HT1080 (cell line): ENCODE results near the gene DDX41. TPM values are rescaled to one million over a fixed set of nuclear protein-coding genes. Genes with fewer than 3 reads are reported as not detected.

Experiments used
- DNase-seq: peaks from one replicate; pipeline ENCODE4 v3.0.0-alpha.2; 2015; ENCODE audit warnings: low read depth
- total RNA-seq: library from RNA; depleted of rRNA; stranded (reverse); fragments of >200 nt; shearing (Covaris generic); gene quantifications from 2 replicates; pipeline ENCODE4 v1.2.3, GENCODE V29; 2014; rRNA removed

DDX41 gene
- total RNA-seq, 1 experiment from 2014 or later = 135 TPM

DNA sequence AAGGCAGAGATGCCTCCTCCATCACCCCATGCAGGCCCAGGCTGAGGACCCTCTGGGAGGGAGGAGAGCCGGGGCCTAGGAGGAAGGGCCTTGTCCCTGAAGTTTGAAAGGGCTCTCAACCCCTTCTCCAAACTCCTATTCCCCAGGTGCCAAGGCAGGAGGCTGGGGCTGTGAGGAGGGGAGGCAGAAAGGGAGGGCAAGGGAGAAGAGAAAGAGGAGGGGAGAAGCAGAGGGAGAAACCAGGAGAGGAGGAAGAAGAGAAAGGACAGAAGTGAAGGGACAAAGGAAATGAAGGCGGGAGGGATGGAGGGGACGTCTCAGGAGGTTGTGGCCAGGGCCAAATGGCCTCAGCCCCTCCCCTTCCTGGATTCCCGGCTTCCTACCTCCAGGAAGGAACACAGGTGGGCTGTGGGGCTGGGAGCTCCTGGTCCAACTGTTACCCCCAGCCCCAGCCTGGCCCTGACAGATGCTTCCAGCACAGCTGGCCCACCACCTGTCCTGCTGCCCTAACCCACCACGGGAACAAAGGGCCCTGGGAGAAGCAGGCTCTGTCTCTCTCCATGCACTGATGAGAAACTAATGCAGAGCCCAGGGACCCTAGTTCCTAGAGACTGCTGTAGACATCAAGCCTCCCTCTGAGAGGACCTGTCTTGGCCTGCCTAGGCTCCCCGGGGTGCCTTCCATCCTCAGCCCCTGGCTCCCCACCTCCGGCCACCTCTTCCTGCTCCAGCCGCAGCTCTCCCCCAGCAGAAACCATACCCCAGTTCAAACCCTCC, 46.8 kb downstream of the DDX41 start:
- DNase-seq = no peak

DNA sequence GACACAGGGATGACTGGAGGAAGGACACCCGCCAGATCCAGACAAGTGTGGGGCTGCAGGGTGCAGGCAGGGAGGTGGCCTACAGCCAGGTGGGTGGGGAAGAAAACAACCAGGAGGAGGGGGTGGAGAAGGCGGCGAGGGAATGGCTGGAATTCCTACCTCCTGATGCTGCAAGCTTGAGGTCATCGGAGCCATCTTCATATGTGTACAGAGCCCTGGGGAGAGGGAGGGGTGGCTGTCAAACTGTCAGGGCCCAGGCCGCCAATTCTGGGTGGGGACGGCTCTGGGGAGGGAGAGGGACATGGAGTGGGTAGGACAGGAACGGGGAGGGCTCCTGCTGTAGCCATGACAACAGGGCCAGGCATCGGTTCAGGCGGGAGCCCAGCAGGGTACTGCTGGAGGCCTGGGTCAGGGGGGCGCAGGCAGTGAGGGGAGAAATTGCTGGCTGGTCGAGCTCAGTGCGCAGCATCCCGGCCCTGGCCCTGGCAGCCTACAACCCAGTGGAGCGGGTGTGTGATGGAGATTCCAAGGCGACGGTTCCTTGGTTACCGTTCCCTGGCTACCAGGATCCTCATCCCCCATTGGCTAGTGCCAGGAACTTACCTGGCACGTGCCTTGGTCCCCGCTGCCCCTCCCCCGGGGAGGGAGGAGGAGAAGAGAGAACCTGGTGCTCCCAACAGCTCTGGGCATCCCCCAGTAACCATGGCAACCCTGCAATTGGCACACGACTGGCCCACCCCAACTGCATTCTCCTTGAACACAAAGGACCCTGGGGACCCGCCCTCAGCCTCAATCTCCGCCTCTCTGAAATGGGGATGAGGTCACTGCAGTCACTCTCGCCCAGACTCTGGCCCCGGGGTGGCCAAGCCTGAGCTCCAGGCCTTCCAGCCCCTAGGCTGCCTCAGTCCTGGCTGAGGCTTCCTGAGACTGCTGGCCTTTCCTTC, 47.8 kb downstream of the DDX41 start:
- no peak for DNase-seq

DNA sequence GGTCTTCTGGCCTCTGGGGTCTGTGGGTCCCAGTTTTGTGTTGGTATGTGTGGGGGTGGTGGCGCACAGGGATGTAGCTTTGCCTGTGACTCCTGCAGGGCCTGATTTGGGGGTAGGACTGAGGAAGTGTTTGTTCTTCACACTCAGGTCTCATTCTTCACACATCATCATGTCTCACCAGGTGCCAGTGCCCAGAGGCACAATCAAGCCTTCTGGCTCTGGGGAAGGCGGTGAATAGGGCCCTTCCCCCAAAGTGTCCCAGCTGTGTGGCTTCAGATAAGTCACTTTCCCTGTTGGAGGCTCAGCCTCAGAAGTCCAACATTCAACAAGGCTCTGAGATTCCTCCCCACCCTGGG, 48.5 kb downstream of the DDX41 start:
- DNase-seq = no peak

DNA sequence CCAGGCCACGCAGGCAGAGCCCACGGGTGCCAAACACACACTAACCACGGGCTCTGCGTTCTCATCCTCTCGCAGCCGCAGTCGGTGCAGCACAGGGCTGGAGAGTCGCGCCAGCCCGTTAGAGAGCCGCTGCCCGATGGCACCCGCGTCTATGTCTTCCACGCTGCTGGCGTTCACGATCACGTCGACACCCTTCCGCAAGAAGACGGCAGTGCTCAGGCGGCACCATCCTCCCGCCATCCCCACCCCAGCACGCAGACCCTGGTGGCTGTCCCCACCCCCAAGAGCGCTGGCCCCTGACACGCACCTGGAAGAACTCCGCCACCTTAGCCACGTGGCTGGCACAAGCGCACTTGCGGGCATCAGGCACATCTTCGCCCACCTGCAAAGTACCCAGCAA, 49.3 kb downstream of the DDX41 start:
- DNase-seq = no peak

DNA sequence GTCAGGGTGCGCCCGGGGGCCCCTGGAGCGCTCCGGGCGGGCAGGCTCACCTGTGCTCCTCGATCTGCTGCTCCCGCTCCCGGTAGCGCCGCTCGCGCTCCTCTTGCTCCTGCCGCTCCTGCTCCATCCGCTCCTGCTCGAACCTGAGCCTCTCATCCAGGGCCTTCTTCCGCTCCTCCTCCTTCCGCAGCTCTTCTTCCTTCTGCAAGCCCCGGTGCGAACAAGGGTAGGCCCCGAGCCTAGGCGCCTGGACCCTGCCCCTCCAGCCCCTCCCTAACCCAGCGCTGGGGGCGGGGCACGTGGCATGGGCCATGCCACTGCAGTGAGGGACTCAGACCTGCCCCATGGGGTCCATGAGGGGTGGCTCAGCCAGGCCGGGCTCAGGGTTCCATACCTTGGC, 49.9 kb downstream of the DDX41 start:
- no peak for DNase-seq

DNA sequence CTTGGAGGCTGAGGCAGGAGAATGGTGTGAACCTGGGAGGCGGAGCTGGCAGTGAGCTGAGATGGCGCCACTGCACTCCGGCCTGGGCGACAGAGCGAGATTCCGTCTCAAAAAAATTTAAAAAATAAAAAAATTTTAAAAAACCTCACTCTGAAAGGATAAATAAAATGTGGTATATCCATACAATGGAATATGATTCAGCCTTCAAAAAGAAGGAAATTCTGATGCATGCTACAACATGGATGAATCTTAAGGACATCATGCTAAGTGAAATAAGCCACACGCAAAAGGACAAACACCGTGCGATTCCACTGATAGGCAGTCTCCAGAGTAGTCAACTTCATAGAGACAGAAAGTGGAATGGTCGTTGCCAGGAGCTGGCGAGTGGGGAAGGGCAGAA, 51.7 kb downstream of the DDX41 start:
- DNase-seq = no peak

DNA sequence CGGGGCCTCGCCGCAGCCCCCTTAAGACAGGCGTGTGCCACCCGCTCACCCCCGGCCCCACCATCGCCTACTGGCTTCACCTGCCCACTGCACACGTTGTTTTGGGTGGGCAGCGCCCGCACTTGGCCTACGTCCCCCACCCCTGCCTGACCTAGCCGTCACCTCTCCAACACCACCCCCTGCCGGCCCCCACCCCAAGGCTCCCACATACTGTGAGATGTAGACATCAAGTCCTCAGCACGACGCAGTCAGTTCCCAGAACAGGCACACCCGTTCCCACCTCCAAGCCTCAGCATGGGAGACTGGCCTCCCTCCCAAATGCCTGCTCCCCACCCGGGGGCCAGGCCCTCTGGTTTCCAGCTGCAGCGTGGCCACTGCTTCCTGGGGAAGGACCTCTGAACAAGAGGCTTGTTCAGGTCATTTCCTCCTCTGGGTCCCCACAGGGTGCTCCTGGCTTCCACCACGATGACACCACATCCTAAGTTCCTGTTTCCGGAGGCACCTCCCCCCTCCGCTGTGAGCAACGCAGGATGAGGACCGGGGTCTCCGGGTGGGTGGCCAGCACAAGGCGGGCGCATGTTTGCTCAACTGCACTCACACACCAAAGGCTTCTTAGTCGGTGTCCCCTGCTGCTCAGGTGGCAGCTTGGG, 54.6 kb downstream of the DDX41 start:
- no peak for DNase-seq

Other genes starting within 250 kb of the DDX41 start
- 31.2 and 31.5 TPM in 2 replicates for gene RAB24, start 213.2 kb downstream of the DDX41 start, total RNA-seq
- gene PRELID1, start 213.2 kb downstream of the DDX41 start, total RNA-seq = 633 and 661 TPM in 2 replicates
- 22.3 and 24.6 TPM in 2 replicates for gene MXD3, start 205.1 kb downstream of the DDX41 start, total RNA-seq
- gene LMAN2, start 165.3 kb downstream of the DDX41 start, total RNA-seq = 213 and 237 TPM in 2 replicates
- 27.7 and 29.8 TPM in 2 replicates for gene RGS14, start 159.0 kb downstream of the DDX41 start, total RNA-seq
- gene SLC34A1, start 132.5 kb downstream of the DDX41 start, total RNA-seq = 0.10 and 0.34 TPM in 2 replicates
- not detected in 2 replicates for gene PFN3, start 116.3 kb downstream of the DDX41 start, total RNA-seq
- 8.5 and 15.2 TPM in 2 replicates for gene F12, start 107.4 kb downstream of the DDX41 start, total RNA-seq
- gene GRK6, start 90.3 kb downstream of the DDX41 start, total RNA-seq = 42.3 and 46.2 TPM in 2 replicates
- gene PRR7, start 70.1 kb downstream of the DDX41 start, total RNA-seq = 34.3 and 43.4 TPM in 2 replicates
- gene DBN1, start 43.3 kb downstream of the DDX41 start, total RNA-seq = 108 and 118 TPM in 2 replicates
- gene PDLIM7, start 19.4 kb downstream of the DDX41 start, total RNA-seq = 262 and 269 TPM in 2 replicates
- 2.3 and 4.4 TPM in 2 replicates for gene DOK3, start 7.1 kb downstream of the DDX41 start, total RNA-seq
- gene FAM193B, start 37.6 kb upstream of the DDX41 start, total RNA-seq = 17.4 and 23.1 TPM in 2 replicates
- 84.7 and 164 TPM in 2 replicates for gene TMED9, start 75.2 kb upstream of the DDX41 start, total RNA-seq
- gene B4GALT7, start 83.2 kb upstream of the DDX41 start, total RNA-seq = 43.1 and 47.7 TPM in 2 replicates